Body of pancreas (tissue), 4 donors: Measurements from ENCODE around the gene KRT15.
A peak's percentile ranks its signal among the peaks of the same experiment; 100 is the strongest.

ENCODE experiments used
- POLR2A ChIP-seq, 3 donors: fragments of 450-650 bp; IDR thresholded peaks; one replicate each; pipeline ENCODE4 v1.6.1; 2016; ENCODE audit warnings: antibody characterized with exemption in 3 of 3, mild to moderate bottlenecking in 2 of 3
- TF ChIP-seq, protein P1 (sequence below), 7 experiments: fragments of 450-650 bp in 4 of 7; fragments of 200-600 bp in 3 of 7; sonication (generic) in 3 of 7; IDR thresholded peaks; one replicate each; pipeline ENCODE4 v1.5.1; 2016 to 2019; ENCODE audit warnings: antibody characterized with exemption in 7 of 7

DNA sequence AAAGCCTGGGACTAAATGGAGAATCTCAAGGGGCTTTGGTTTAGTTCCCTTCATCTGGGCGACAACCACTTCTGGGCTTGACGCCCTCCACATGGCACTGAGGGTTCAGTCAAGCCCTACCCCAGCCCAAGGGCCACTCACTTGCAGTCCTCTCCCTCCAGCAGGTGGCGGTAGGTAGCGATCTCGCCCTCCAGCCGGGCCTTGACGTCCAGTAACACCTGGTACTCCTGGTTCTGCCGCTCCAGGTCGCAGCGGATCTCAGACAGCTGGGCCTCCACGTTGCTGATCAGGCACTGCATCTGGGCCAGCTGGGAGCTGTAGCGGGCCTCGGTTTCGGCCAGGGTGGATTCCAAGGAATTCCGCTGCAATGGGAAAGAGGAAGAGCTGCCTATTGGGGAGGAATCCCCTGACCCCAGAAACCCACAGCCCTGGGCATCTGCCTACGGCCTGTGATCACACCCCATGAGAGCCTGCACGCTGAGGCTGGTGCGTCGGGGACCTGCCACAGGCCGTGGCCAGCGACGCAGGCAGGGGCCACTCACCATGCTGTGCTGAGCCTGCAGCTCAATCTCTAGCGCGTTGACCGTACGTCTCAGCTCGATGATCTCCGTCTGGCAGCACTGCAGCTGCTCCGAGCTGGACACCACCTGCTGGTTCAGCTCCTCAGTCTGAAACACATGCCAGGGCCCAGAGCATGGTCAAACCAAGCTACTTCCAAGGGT lies 31.7 kb downstream of the KRT15 start:
- TF ChIP-seq POLR2A (IDR thresholded peaks at IDR 0.05): no peak
- TF ChIP-seq, protein P1, sequence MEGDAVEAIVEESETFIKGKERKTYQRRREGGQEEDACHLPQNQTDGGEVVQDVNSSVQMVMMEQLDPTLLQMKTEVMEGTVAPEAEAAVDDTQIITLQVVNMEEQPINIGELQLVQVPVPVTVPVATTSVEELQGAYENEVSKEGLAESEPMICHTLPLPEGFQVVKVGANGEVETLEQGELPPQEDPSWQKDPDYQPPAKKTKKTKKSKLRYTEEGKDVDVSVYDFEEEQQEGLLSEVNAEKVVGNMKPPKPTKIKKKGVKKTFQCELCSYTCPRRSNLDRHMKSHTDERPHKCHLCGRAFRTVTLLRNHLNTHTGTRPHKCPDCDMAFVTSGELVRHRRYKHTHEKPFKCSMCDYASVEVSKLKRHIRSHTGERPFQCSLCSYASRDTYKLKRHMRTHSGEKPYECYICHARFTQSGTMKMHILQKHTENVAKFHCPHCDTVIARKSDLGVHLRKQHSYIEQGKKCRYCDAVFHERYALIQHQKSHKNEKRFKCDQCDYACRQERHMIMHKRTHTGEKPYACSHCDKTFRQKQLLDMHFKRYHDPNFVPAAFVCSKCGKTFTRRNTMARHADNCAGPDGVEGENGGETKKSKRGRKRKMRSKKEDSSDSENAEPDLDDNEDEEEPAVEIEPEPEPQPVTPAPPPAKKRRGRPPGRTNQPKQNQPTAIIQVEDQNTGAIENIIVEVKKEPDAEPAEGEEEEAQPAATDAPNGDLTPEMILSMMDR (IDR thresholded peaks at IDR 0.05): peak; percentile 20 to 49 (median 42)
